H1 (cell line): ENCODE results near the gene CSPG5. TPM values are rescaled to one million over a fixed set of nuclear protein-coding genes. Genes with fewer than 3 reads are reported as not detected.

Experiments
- CTCF ChIA-PET: fragments of 300-600 bp; sonication (Branson Sonifier 250); formaldehyde crosslinking; loops from one replicate; lab custom pipeline; 2021; ENCODE audit not compliant: partially characterized antibody; lab: Charles Lee
- POLR2A ChIA-PET: fragments of 300-600 bp; sonication (Branson Sonifier 250); formaldehyde crosslinking; loops from one replicate; lab custom pipeline; 2021; ENCODE audit warnings: inconsistent platforms; ENCODE audit not compliant: partially characterized antibody; lab: Charles Lee
- DNase-seq, 2 experiments: peaks; one replicate each; pipeline versions ENCODE4 v3.0.0 to v3.0.0-alpha.2; 2010 to 2022; ENCODE audit warnings: low spot score in 2 of 2, low read depth in 1 of 2, mixed read lengths in 1 of 2
- FAIRE-seq: peaks from 2 replicates; lab custom pipeline; 2011; peaks lifted over from hg19 to GRCh38; lab: Jason Lieb, UNC
- H2AFZ ChIP-seq: 2 replicates; pipeline ENCODE4 v1.8.1; 2012; ENCODE audit warnings: low read length, inconsistent platforms
- H2AK5ac ChIP-seq: 2 replicates; pipeline ENCODE4 v1.6.1; 2013; ENCODE audit warnings: low read depth, low read length
- H2BK120ac ChIP-seq: replicated peaks from 2 replicates; pipeline ENCODE3; 2013; ENCODE audit warnings: low read depth, low read length, inconsistent platforms
- H2BK12ac ChIP-seq: 2 replicates; pipeline ENCODE4 v1.6.1; 2013; ENCODE audit warnings: low read depth, low read length
- H2BK15ac ChIP-seq: 2 replicates; pipeline ENCODE4 v1.6.1; 2013; ENCODE audit warnings: low read length
- H2BK20ac ChIP-seq: 2 replicates; pipeline ENCODE4 v1.6.1; 2013; ENCODE audit warnings: low read length
- H2BK5ac ChIP-seq: 2 replicates; pipeline ENCODE4 v1.6.1; 2013; ENCODE audit warnings: low read depth, low read length
- H3K14ac ChIP-seq: 2 replicates; pipeline ENCODE4 v1.6.1; 2013; ENCODE audit warnings: inconsistent platforms; ENCODE audit not compliant: insufficient read length
- H3K18ac ChIP-seq: 2 replicates; pipeline ENCODE4 v1.6.1; 2013; ENCODE audit warnings: low read length; ENCODE audit errors: extremely low read depth
- H3K23ac ChIP-seq: 2 replicates; pipeline ENCODE4 v1.6.1; 2013; ENCODE audit warnings: inconsistent platforms; ENCODE audit not compliant: insufficient read length
- H3K23me2 ChIP-seq: 2 replicates; pipeline ENCODE4 v1.6.1; 2013; ENCODE audit warnings: low read depth, low read length
- H3K27ac ChIP-seq: 2 replicates; pipeline ENCODE4 v1.6.1; 2011; ENCODE audit warnings: low read depth, low read length, inconsistent platforms
- H3K27me3 ChIP-seq, 4 experiments: replicated peaks in 1 of 4; 1 replicate in 1 of 4; 2 replicates in 3 of 4; pipeline versions ENCODE4 v1.6.1 to v1.8.1; 2011 to 2013; ENCODE audit warnings: low read length in 3 of 4, mild to moderate bottlenecking in 3 of 4, inconsistent platforms in 2 of 4, mixed read lengths in 2 of 4, moderate library complexity in 1 of 4; ENCODE audit not compliant: control insufficient read depth in 3 of 4, insufficient read depth in 3 of 4; ENCODE audit errors: extremely low read depth in 1 of 4
- H3K36me3 ChIP-seq, 4 experiments: 2 replicates each; pipeline versions ENCODE4 v1.6.1 to v1.8.1; 2011 to 2013; ENCODE audit warnings: mild to moderate bottlenecking in 4 of 4, low read length in 3 of 4, moderate library complexity in 2 of 4, control low read depth in 1 of 4, inconsistent platforms in 1 of 4; ENCODE audit not compliant: insufficient read depth in 4 of 4, control insufficient read depth in 2 of 4
- H3K4ac ChIP-seq: replicated peaks from 2 replicates; pipeline ENCODE3; 2013; ENCODE audit warnings: low read length, low read depth, mixed read lengths, inconsistent platforms; ENCODE audit not compliant: insufficient read length
- H3K4me1 ChIP-seq, 4 experiments: replicated peaks in 1 of 4; 1 replicate in 1 of 4; 2 replicates in 3 of 4; pipeline versions ENCODE4 v1.6.1 to v1.8.1; 2011 to 2013; ENCODE audit warnings: low read length in 3 of 4, inconsistent platforms in 2 of 4, mixed read lengths in 1 of 4; ENCODE audit not compliant: insufficient read depth in 4 of 4, control insufficient read depth in 3 of 4
- H3K4me2 ChIP-seq, 2 experiments: 2 replicates each; pipeline versions ENCODE4 v1.6.1 to v1.8.1; 2011 to 2013; ENCODE audit warnings: low read depth in 2 of 2, low read length in 2 of 2, control low read depth in 1 of 2, inconsistent platforms in 1 of 2, mild to moderate bottlenecking in 1 of 2; ENCODE audit not compliant: insufficient read depth in 1 of 2
- H3K4me3 ChIP-seq, 4 experiments: fragments of 200-600, 300-600 bp in 1 of 4; sonication (generic), shearing (Covaris generic), sonication (Bioruptor Twin) in 1 of 4; 2 replicates each; pipeline versions ENCODE4 v1.5.1 to v1.8.1; 2011 to 2016; ENCODE audit warnings: low read length in 4 of 4, low read depth in 3 of 4, control low read depth in 2 of 4, inconsistent platforms in 2 of 4, mild to moderate bottlenecking in 2 of 4, mixed read lengths in 1 of 4, moderate library complexity in 1 of 4; ENCODE audit not compliant: insufficient read depth in 2 of 4; ENCODE audit errors: extremely low read depth in 1 of 4
- H3K56ac ChIP-seq: replicated peaks from 2 replicates; pipeline ENCODE3; 2013; ENCODE audit warnings: low read depth, mild to moderate bottlenecking, mixed read lengths, low read length, inconsistent platforms; ENCODE audit not compliant: insufficient read length
- H3K79me1 ChIP-seq: 2 replicates; pipeline ENCODE4 v1.6.1; 2013; ENCODE audit warnings: low read depth, low read length, control low read depth
- H3K79me2 ChIP-seq, 2 experiments: 2 replicates each; pipeline versions ENCODE4 v1.6.1 to v1.8.1; 2012 to 2013; ENCODE audit warnings: low read length in 2 of 2, mild to moderate bottlenecking in 2 of 2, inconsistent platforms in 1 of 2; ENCODE audit not compliant: insufficient read depth in 2 of 2, control insufficient read depth in 1 of 2
- H3K9ac ChIP-seq, 4 experiments: replicated peaks in 1 of 4; 1 replicate in 1 of 4; 2 replicates in 3 of 4; pipeline versions ENCODE4 v1.6.1 to v1.8.1; 2011 to 2013; ENCODE audit warnings: low read depth in 3 of 4, low read length in 3 of 4, control low read depth in 2 of 4, mild to moderate bottlenecking in 2 of 4, moderate library complexity in 2 of 4, inconsistent platforms in 1 of 4; ENCODE audit errors: extremely low read depth in 1 of 4
- H3K9me3 ChIP-seq, 2 experiments: 2 replicates each; pipeline versions ENCODE4 v1.6.1 to v1.8.1; 2012 to 2013; ENCODE audit warnings: mild to moderate bottlenecking in 2 of 2, moderate library complexity in 2 of 2, control low read depth in 1 of 2, inconsistent platforms in 1 of 2, low read depth in 1 of 2, low read length in 1 of 2, mixed read lengths in 1 of 2; ENCODE audit not compliant: insufficient read depth in 2 of 2
- H4K20me1 ChIP-seq, 2 experiments: replicated peaks in 1 of 2; 2 replicates each; pipeline versions ENCODE3 to v1.8.1; 2011 to 2013; ENCODE audit warnings: inconsistent platforms in 2 of 2, low read length in 2 of 2, mild to moderate bottlenecking in 1 of 2; ENCODE audit not compliant: insufficient read depth in 2 of 2, control insufficient read depth in 1 of 2
- H4K5ac ChIP-seq: 2 replicates; pipeline ENCODE4 v1.6.1; 2013; ENCODE audit warnings: low read length, low read depth, mixed read lengths, inconsistent platforms; ENCODE audit not compliant: insufficient read length
- H4K8ac ChIP-seq: 2 replicates; pipeline ENCODE4 v1.8.0; 2013; ENCODE audit warnings: mild to moderate bottlenecking, moderate library complexity, low read length, inconsistent platforms; ENCODE audit not compliant: insufficient read depth; ENCODE audit errors: extremely low read depth
- H4K91ac ChIP-seq: replicated peaks from 2 replicates; pipeline ENCODE3; 2013; ENCODE audit warnings: low read length, mixed read lengths, inconsistent platforms; ENCODE audit not compliant: insufficient read length
- ASH2L ChIP-seq: fragments of 200-600, 300-600 bp; sonication (generic); IDR thresholded peaks from one replicate; pipeline ENCODE4 v1.7.1; 2017; ENCODE audit warnings: low read length
- CREB1 ChIP-seq: IDR thresholded peaks from 2 replicates; pipeline ENCODE4 v1.6.1; 2012; ENCODE audit warnings: inconsistent platforms
- CTCF ChIP-seq, 3 experiments: IDR thresholded peaks; 1 replicate in 2 of 3; 2 replicates in 1 of 3; pipeline versions ENCODE4 v1.5.1 to v1.6.1; 2011; ENCODE audit warnings: low read length in 3 of 3, mild to moderate bottlenecking in 3 of 3, inconsistent platforms in 2 of 3, low read depth in 1 of 3, moderate library complexity in 1 of 3; ENCODE audit not compliant: insufficient read depth in 1 of 3; ENCODE audit errors: control extremely low read depth in 1 of 3
- GABPA ChIP-seq: IDR thresholded peaks from 2 replicates; pipeline ENCODE4 v1.6.1; 2011; ENCODE audit warnings: mild to moderate bottlenecking, low read length, moderate library complexity, borderline replicate concordance; ENCODE audit not compliant: insufficient read depth
- HDAC2 ChIP-seq, 2 experiments: fragments of 300-600 bp in 1 of 2; sonication (generic) in 1 of 2; IDR thresholded peaks; 2 replicates each; pipeline ENCODE4 v1.6.1; 2011 to 2012; ENCODE audit warnings: low read depth in 2 of 2, low read length in 2 of 2, mild to moderate bottlenecking in 2 of 2, moderate library complexity in 2 of 2, borderline replicate concordance in 1 of 2, inconsistent platforms in 1 of 2
- MAX ChIP-seq: IDR thresholded peaks from 2 replicates; pipeline ENCODE4 v1.6.1; 2012; ENCODE audit warnings: inconsistent platforms
- TAF7 ChIP-seq: optimal IDR thresholded peaks from 2 replicates; pipeline ENCODE3; 2011; ENCODE audit warnings: low read depth, mild to moderate bottlenecking, inconsistent platforms, low read length, moderate library complexity, borderline replicate concordance
- TBP ChIP-seq: IDR thresholded peaks from 2 replicates; pipeline ENCODE4 v1.6.1; 2011; ENCODE audit warnings: low read depth, low read length, improper control_type of control experiment
- WGBS, 2 experiments: shearing (Covaris generic) in 1 of 2; methylation state at CpG; one replicate each; pipeline versions ENCODE4 v1.1.6 to v1.1.7; 2013 to 2015; ENCODE audit warnings: low lambda C conversion rate in 2 of 2, mixed read lengths in 2 of 2, inconsistent platforms in 1 of 2, low coverage in 1 of 2, missing lambda C conversion rate in 1 of 2; ENCODE audit not compliant: insufficient replicate concordance in 2 of 2, insufficient coverage in 1 of 2, insufficient read length in 1 of 2; ENCODE audit errors: extremely low coverage in 1 of 2, missing lambda C conversion rate in 1 of 2; 5-methylcytosine and 5-hydroxymethylcytosine counted together
- polyA plus RNA-seq, 7 experiments: library from polyadenylated mRNA; depleted of rRNA in 3 of 7; stranded (reverse) in 5 of 7; unstranded in 2 of 7; fragments of >200 nt in 5 of 7; fragments of 200-250 nt in 2 of 7; gene quantifications; 1 replicate in 5 of 7; 2 replicates in 1 of 7; 4 replicates in 1 of 7; pipeline versions ENCODE4 v1.2.1 to v1.2.3, GENCODE V29; 2011 to 2013; ENCODE audit warnings: missing spikeins in 2 of 7, mixed read lengths in 2 of 7
- total RNA-seq: library from RNA; stranded (reverse); fragmentation: NEBNext Ultra II Directional; extraction: Animal tissue kit (Norgen Biotek cat#: 25700); gene quantifications from 2 replicates; pipeline ENCODE4 v1.2.1, GENCODE V29; 2021

The CSPG5 gene
- total and polyA plus RNA-seq, 2 of the 8 experiments (the other 6 are each of a cell fraction or from before 2014, with no cell fraction given), result 2.1 to 7.4 TPM

- no peaks in the 10 kb centered on the region for H3K79me2 ChIP-seq
- no peak overlapping the region for H3K27ac ChIP-seq
- H4K5ac ChIP-seq, result no peak overlapping the region
- ChIA-PET CTCF (interaction anchor here (0.7 to 2.3 kb wide), 5 partner anchors 10 to 146 kb away, joined by 3 to 15 read pairs (median 4); no protein-coding TSS in a partner anchor), POLR2A (interaction anchor here (0.5 to 2.2 kb wide), 6 partner anchors 10 to 172 kb away, joined by 3 to 5 read pairs (median 4); no protein-coding TSS in a partner anchor)
- no peak overlapping the region for H2BK20ac ChIP-seq
- H3K27me3 ChIP-seq, result no peaks in the 10 kb centered on the region
- H3K36me3 ChIP-seq, result peaks cover 32 to 72% (median 54%) of the 10 kb centered on the region in 4 experiments
- no peak overlapping the region for H3K4me2 ChIP-seq
- WGBS, 2 experiments, result 79% methylated on average over 5 of the region's 5 CpGs; no CpG with 5 or more reads in 1 of the 2 experiments
- no peak overlapping the region for H3K18ac ChIP-seq
- no peak overlapping the region for H2AK5ac ChIP-seq
- no peaks in the 10 kb centered on the region for H3K9me3 ChIP-seq
- no peak overlapping the region for H3K4me3 ChIP-seq
- H3K56ac ChIP-seq, result no peak overlapping the region
- FAIRE-seq (no peak), DNase-seq (no peak)
- H4K8ac ChIP-seq, result no peak overlapping the region
- no peak overlapping the region for H3K4ac ChIP-seq
- no peaks in the 10 kb centered on the region for H3K4me1 ChIP-seq
- H2BK15ac ChIP-seq, result no peak overlapping the region
- no peak overlapping the region for H3K9ac ChIP-seq
- H2BK120ac ChIP-seq, result no peak overlapping the region
- H2AFZ ChIP-seq, result no peak overlapping the region
- no peak overlapping the region for H4K91ac ChIP-seq
- peaks cover 0 to 3% of the 10 kb centered on the region in 2 experiments for H4K20me1 ChIP-seq
- no peak overlapping the region for H3K23ac ChIP-seq
- H2BK12ac ChIP-seq, result no peak overlapping the region
- no peak overlapping the region for H3K14ac ChIP-seq
- no peak overlapping the region for H2BK5ac ChIP-seq
- H3K23me2 ChIP-seq, result no peaks in the 10 kb centered on the region
- no peaks in the 10 kb centered on the region for H3K79me1 ChIP-seq
- TF ChIP-seq ASH2L (no peak), HDAC2 (IDR thresholded peaks at IDR 0.05; ENCODE audit: borderline replicate concordance in 1 of 2, low read depth in 2 of 2, low read length in 2 of 2) (no peak), CTCF (IDR thresholded peaks at IDR 0.05; ENCODE audit: control extremely low read depth in 1 of 3, insufficient read depth in 1 of 3, low read depth in 1 of 3, low read length in 3 of 3) (no peak), TAF7 (no peak), GABPA (no peak), MAX (no peak), CREB1 (no peak), TBP (no peak)
Measured at GRCh38 chr3:47617086-47618010, 38.7 kb upstream of the CSPG5 start.
